Measurements from ENCODE around the gene MECR.
A peak's percentile ranks its signal among the peaks of the same experiment; 100 is the strongest.

DNA sequence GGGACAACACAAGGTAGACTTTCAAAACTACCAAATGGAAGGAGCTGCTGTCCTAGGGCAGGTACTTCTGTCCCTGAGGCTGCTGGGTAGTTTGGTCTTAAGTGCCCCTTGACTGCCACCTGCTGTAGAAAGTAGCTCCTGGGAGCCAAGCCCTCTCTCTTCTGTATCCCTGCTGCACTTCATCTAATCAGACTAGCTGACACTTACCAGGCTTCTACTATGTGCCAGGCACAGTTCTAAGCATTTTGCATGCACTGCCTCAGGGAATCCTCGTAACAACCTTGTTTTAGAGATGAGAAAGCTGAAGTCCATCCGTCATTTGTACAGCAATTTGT, 33.2 kb downstream of the MECR start:
- no peak for TF ChIP-seq POLR2A (IDR thresholded peaks at IDR 0.05)
- TF ChIP-seq, protein P1, sequence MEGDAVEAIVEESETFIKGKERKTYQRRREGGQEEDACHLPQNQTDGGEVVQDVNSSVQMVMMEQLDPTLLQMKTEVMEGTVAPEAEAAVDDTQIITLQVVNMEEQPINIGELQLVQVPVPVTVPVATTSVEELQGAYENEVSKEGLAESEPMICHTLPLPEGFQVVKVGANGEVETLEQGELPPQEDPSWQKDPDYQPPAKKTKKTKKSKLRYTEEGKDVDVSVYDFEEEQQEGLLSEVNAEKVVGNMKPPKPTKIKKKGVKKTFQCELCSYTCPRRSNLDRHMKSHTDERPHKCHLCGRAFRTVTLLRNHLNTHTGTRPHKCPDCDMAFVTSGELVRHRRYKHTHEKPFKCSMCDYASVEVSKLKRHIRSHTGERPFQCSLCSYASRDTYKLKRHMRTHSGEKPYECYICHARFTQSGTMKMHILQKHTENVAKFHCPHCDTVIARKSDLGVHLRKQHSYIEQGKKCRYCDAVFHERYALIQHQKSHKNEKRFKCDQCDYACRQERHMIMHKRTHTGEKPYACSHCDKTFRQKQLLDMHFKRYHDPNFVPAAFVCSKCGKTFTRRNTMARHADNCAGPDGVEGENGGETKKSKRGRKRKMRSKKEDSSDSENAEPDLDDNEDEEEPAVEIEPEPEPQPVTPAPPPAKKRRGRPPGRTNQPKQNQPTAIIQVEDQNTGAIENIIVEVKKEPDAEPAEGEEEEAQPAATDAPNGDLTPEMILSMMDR (IDR thresholded peaks at IDR 0.05): peak in 8 of 12 donors; percentile 18 to 40 (median 22)
